ENCODE results near the gene PRKN.

The PRKN gene

GRCh38 chr6:161954077-161954476 is 773.5 kb downstream of the PRKN start:
- H3K27ac ChIP-seq (ENCODE audit: low read length), result no peak overlapping the region
- H3K27me3 ChIP-seq (ENCODE audit: control insufficient read depth in 1 of 2, insufficient read depth in 2 of 2, low read length in 2 of 2), result no peaks in the 10 kb centered on the region
- H3K36me3 ChIP-seq (ENCODE audit: control insufficient read depth in 2 of 2, insufficient read depth in 2 of 2, low read length in 2 of 2), result no peaks in the 10 kb centered on the region
- no peak overlapping the region for H3K9ac ChIP-seq (ENCODE audit: low read length in 2 of 2)
- H3K9me3 ChIP-seq (ENCODE audit: control insufficient read depth in 2 of 2, low read length in 2 of 2), result no peaks in the 10 kb centered on the region
- no peaks in the 10 kb centered on the region for H3K4me1 ChIP-seq (ENCODE audit: control insufficient read depth, insufficient read depth, low read length)
- H3K4me3 ChIP-seq (ENCODE audit: low read length in 2 of 2), result no peak overlapping the region

- Histone ChIP-seq H3K4me3 (ENCODE audit: low read length in 2 of 2) (no peak overlapping the region), H3K9ac (ENCODE audit: low read length in 2 of 2) (no peak overlapping the region), H3K36me3 (ENCODE audit: control insufficient read depth in 2 of 2, insufficient read depth in 2 of 2, low read length in 2 of 2) (no peaks in the 10 kb centered on the region), H3K27me3 (ENCODE audit: control insufficient read depth in 1 of 2, insufficient read depth in 2 of 2, low read length in 2 of 2) (no peaks in the 10 kb centered on the region), H3K9me3 (ENCODE audit: control insufficient read depth in 2 of 2, low read length in 2 of 2) (no peaks in the 10 kb centered on the region), H3K27ac (ENCODE audit: low read length) (no peak overlapping the region), H3K4me1 (ENCODE audit: control insufficient read depth, insufficient read depth, low read length) (no peaks in the 10 kb centered on the region)
These were observed 776.4 kb downstream of the PRKN start for GRCh38 chr6:161951126-161951525.

- Histone ChIP-seq H3K27ac (ENCODE audit: low read length) (no peak overlapping the region), H3K9ac (ENCODE audit: low read length in 2 of 2) (no peak overlapping the region), H3K4me3 (ENCODE audit: low read length in 2 of 2) (no peak overlapping the region), H3K4me1 (ENCODE audit: control insufficient read depth, insufficient read depth, low read length) (no peaks in the 10 kb centered on the region), H3K9me3 (ENCODE audit: control insufficient read depth in 2 of 2, low read length in 2 of 2) (no peaks in the 10 kb centered on the region), H3K36me3 (ENCODE audit: control insufficient read depth in 2 of 2, insufficient read depth in 2 of 2, low read length in 2 of 2) (no peaks in the 10 kb centered on the region), H3K27me3 (ENCODE audit: control insufficient read depth in 1 of 2, insufficient read depth in 2 of 2, low read length in 2 of 2) (no peaks in the 10 kb centered on the region)
These were observed 778.0 kb downstream of the PRKN start for GRCh38 chr6:161949531-161949930.

- no peaks in the 10 kb centered on the region for H3K4me1 ChIP-seq (ENCODE audit: control insufficient read depth, insufficient read depth, low read length)
- no peaks in the 10 kb centered on the region for H3K27me3 ChIP-seq (ENCODE audit: control insufficient read depth in 1 of 2, insufficient read depth in 2 of 2, low read length in 2 of 2)
- H3K27ac ChIP-seq (ENCODE audit: low read length), result no peak overlapping the region
- H3K4me3 ChIP-seq (ENCODE audit: low read length in 2 of 2), result no peak overlapping the region
- H3K9ac ChIP-seq (ENCODE audit: low read length in 2 of 2), result no peak overlapping the region
- no peaks in the 10 kb centered on the region for H3K9me3 ChIP-seq (ENCODE audit: control insufficient read depth in 2 of 2, low read length in 2 of 2)
- no peaks in the 10 kb centered on the region for H3K36me3 ChIP-seq (ENCODE audit: control insufficient read depth in 2 of 2, insufficient read depth in 2 of 2, low read length in 2 of 2)
These were observed 779.1 kb downstream of the PRKN start for GRCh38 chr6:161948462-161948861.

- H3K9me3 ChIP-seq (ENCODE audit: control insufficient read depth in 2 of 2, low read length in 2 of 2), result no peaks in the 10 kb centered on the region
- no peak overlapping the region for H3K4me3 ChIP-seq (ENCODE audit: low read length in 2 of 2)
- no peaks in the 10 kb centered on the region for H3K27me3 ChIP-seq (ENCODE audit: control insufficient read depth in 1 of 2, insufficient read depth in 2 of 2, low read length in 2 of 2)
- H3K9ac ChIP-seq (ENCODE audit: low read length in 2 of 2), result no peak overlapping the region
- no peaks in the 10 kb centered on the region for H3K4me1 ChIP-seq (ENCODE audit: control insufficient read depth, insufficient read depth, low read length)
- H3K27ac ChIP-seq (ENCODE audit: low read length), result no peak overlapping the region
- H3K36me3 ChIP-seq (ENCODE audit: control insufficient read depth in 2 of 2, insufficient read depth in 2 of 2, low read length in 2 of 2), result no peaks in the 10 kb centered on the region
These were observed 780.2 kb downstream of the PRKN start for GRCh38 chr6:161947371-161947770.

- H3K27ac ChIP-seq (ENCODE audit: low read length), result no peak overlapping the region
- no peaks in the 10 kb centered on the region for H3K9me3 ChIP-seq (ENCODE audit: control insufficient read depth in 2 of 2, low read length in 2 of 2)
- H3K36me3 ChIP-seq (ENCODE audit: control insufficient read depth in 2 of 2, insufficient read depth in 2 of 2, low read length in 2 of 2), result no peaks in the 10 kb centered on the region
- no peaks in the 10 kb centered on the region for H3K4me1 ChIP-seq (ENCODE audit: control insufficient read depth, insufficient read depth, low read length)
- H3K4me3 ChIP-seq (ENCODE audit: low read length in 2 of 2), result no peak overlapping the region
- H3K27me3 ChIP-seq (ENCODE audit: control insufficient read depth in 1 of 2, insufficient read depth in 2 of 2, low read length in 2 of 2), result no peaks in the 10 kb centered on the region
- no peak overlapping the region for H3K9ac ChIP-seq (ENCODE audit: low read length in 2 of 2)
These were observed 781.1 kb downstream of the PRKN start for GRCh38 chr6:161946461-161946860.

- H3K9ac ChIP-seq (ENCODE audit: low read length in 2 of 2), result no peak overlapping the region
These were observed 784.0 kb downstream of the PRKN start for GRCh38 chr6:161943561-161943960.

GRCh38 chr6:161941565-161941964 is 786.0 kb downstream of the PRKN start:
- Histone ChIP-seq H3K27me3 (ENCODE audit: control insufficient read depth in 1 of 2, insufficient read depth in 2 of 2, low read length in 2 of 2) (no peaks in the 10 kb centered on the region), H3K4me3 (ENCODE audit: low read length in 2 of 2) (no peak overlapping the region), H3K4me1 (ENCODE audit: control insufficient read depth, insufficient read depth, low read length) (no peaks in the 10 kb centered on the region)

More at GRCh38 chr6:161943561-161943960, 784.0 kb downstream of the PRKN start:
- H3K27ac ChIP-seq (ENCODE audit: low read length), result no peak overlapping the region
- no peaks in the 10 kb centered on the region for H3K36me3 ChIP-seq (ENCODE audit: control insufficient read depth in 2 of 2, insufficient read depth in 2 of 2, low read length in 2 of 2)
- H3K4me1 ChIP-seq (ENCODE audit: control insufficient read depth, insufficient read depth, low read length), result no peaks in the 10 kb centered on the region
- no peaks in the 10 kb centered on the region for H3K27me3 ChIP-seq (ENCODE audit: control insufficient read depth in 1 of 2, insufficient read depth in 2 of 2, low read length in 2 of 2)
- no peaks in the 10 kb centered on the region for H3K9me3 ChIP-seq (ENCODE audit: control insufficient read depth in 2 of 2, low read length in 2 of 2)
- H3K4me3 ChIP-seq (ENCODE audit: low read length in 2 of 2), result no peak overlapping the region

GRCh38 chr6:161940519-161940918 is 787.0 kb downstream of the PRKN start:
- Histone ChIP-seq H3K36me3 (ENCODE audit: control insufficient read depth in 2 of 2, insufficient read depth in 2 of 2, low read length in 2 of 2) (no peaks in the 10 kb centered on the region), H3K9ac (ENCODE audit: low read length in 2 of 2) (no peak overlapping the region), H3K4me3 (ENCODE audit: low read length in 2 of 2) (no peak overlapping the region), H3K27me3 (ENCODE audit: control insufficient read depth in 1 of 2, insufficient read depth in 2 of 2, low read length in 2 of 2) (no peaks in the 10 kb centered on the region), H3K4me1 (ENCODE audit: control insufficient read depth, insufficient read depth, low read length) (no peaks in the 10 kb centered on the region), H3K9me3 (ENCODE audit: control insufficient read depth in 2 of 2, low read length in 2 of 2) (peaks cover 0 to 4% of the 10 kb centered on the region in 2 donors), H3K27ac (ENCODE audit: low read length) (no peak overlapping the region)

More at GRCh38 chr6:161941565-161941964, 786.0 kb downstream of the PRKN start:
- Histone ChIP-seq H3K27ac (ENCODE audit: low read length) (no peak overlapping the region), H3K9ac (ENCODE audit: low read length in 2 of 2) (no peak overlapping the region), H3K36me3 (ENCODE audit: control insufficient read depth in 2 of 2, insufficient read depth in 2 of 2, low read length in 2 of 2) (no peaks in the 10 kb centered on the region), H3K9me3 (ENCODE audit: control insufficient read depth in 2 of 2, low read length in 2 of 2) (no peaks in the 10 kb centered on the region)

GRCh38 chr6:161926324-161926723 is 801.2 kb downstream of the PRKN start:
- no peak overlapping the region for H3K4me3 ChIP-seq (ENCODE audit: low read length in 2 of 2)
- no peaks in the 10 kb centered on the region for H3K36me3 ChIP-seq (ENCODE audit: control insufficient read depth in 2 of 2, insufficient read depth in 2 of 2, low read length in 2 of 2)
- no peaks in the 10 kb centered on the region for H3K9me3 ChIP-seq (ENCODE audit: control insufficient read depth in 2 of 2, low read length in 2 of 2)
- H3K27me3 ChIP-seq (ENCODE audit: control insufficient read depth in 1 of 2, insufficient read depth in 2 of 2, low read length in 2 of 2), result no peaks in the 10 kb centered on the region
- no peak overlapping the region for H3K27ac ChIP-seq (ENCODE audit: low read length)
- no peak overlapping the region for H3K9ac ChIP-seq (ENCODE audit: low read length in 2 of 2)
- H3K4me1 ChIP-seq (ENCODE audit: control insufficient read depth, insufficient read depth, low read length), result no peaks in the 10 kb centered on the region

GRCh38 chr6:161924516-161925116 is 803.0 kb downstream of the PRKN start:
- no peak overlapping the region for H3K27ac ChIP-seq (ENCODE audit: low read length)
- H3K9ac ChIP-seq (ENCODE audit: low read length in 2 of 2), result no peak overlapping the region
- H3K9me3 ChIP-seq (ENCODE audit: control insufficient read depth in 2 of 2, low read length in 2 of 2), result no peaks in the 10 kb centered on the region
- H3K4me1 ChIP-seq (ENCODE audit: control insufficient read depth, insufficient read depth, low read length), result no peaks in the 10 kb centered on the region
- no peaks in the 10 kb centered on the region for H3K36me3 ChIP-seq (ENCODE audit: control insufficient read depth in 2 of 2, insufficient read depth in 2 of 2, low read length in 2 of 2)
- no peaks in the 10 kb centered on the region for H3K27me3 ChIP-seq (ENCODE audit: control insufficient read depth in 1 of 2, insufficient read depth in 2 of 2, low read length in 2 of 2)
- no peak overlapping the region for H3K4me3 ChIP-seq (ENCODE audit: low read length in 2 of 2)
